HK-2 (cell line): ENCODE data around the gene PSMD8.
"Not testable (repeated sequence)": the region's sequence is repeated elsewhere in the genome, so short reads cannot be mapped to it uniquely, and the experiment has no call there.

Experiments
- DNase-seq: peaks from one replicate; pipeline ENCODE4 v3.0.0-alpha.2; 2018; ENCODE audit not compliant: unreplicated experiment

Gene PSMD8

DNA sequence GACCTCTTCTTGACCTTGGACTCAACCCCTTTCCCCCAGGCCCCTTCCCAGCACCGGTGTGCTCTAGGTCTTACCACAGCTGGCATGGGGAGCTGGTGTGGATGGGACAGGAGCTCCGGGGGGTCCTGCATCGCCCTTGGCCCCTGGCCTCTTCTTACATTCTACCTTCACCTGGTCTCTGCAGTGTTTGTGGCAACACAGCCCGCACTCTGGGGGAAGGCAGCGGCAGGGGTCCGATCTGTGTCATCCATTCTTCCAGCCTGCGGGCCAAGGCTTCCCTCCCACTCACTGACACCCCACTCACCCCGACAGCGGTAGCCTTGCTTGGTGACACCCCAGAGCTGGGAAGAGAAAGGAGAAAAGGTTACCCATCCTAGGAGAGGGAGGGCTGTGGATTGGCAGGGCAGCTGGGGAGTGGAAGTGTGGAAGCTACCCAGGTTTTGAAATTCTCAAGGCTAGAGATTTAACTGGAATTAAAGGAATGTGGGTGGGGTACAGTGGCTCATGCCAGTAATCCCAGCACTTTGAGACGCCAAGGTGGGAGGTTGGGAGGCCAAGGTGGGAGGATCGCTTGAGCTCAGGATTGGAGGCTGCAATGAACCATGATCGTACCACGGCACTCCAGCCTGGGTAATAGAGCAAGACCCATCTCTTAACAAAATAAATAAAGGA lies 36.8 kb downstream of the PSMD8 start:
- DNase-seq, result no peak

DNA sequence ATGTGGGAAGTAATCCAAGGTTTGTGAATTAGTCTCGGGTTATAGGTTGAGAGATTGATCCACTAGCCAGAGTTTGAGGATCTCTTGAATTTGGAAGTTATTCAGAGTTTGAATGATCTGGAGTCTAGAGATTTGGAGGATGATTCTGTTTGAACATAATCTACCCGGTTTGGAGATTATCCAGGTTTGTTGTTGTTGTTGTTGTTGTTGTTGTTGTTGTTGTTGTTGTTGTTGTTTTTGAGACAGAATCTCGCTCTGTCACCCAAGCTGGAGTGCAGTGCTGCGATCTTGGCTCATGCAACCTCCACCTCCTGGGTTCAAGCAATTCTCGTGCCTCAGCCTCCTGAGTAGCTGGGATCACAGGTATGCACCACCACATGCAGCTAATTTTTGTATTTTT lies 37.5 kb downstream of the PSMD8 start:
- not testable (repeated sequence) for DNase-seq

DNA sequence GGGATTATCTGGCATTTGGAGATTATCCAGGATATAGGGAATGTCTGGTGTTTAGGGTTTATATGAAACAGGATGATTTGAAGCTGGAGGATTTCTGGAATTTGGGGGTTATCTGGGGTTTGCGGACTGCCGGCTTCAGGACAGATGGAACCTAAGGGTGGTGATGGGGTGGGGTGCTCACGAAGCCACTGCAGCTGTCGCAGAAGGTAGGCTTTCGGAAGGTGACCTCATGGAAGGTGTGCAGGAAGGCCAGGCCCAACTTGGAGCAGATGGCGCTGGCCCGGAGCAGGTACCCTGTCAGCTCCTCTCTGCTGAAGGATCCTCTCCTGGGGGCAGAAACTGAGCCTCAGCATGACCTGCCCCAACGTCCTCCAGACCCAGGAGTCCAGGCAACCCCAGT lies 38.1 kb downstream of the PSMD8 start:
- DNase-seq, result no peak

GRCh38 chr19:38412961-38413360 lies 38.6 kb downstream of the PSMD8 start:
- no peak for DNase-seq

GRCh38 chr19:38413416-38413815 lies 39.0 kb downstream of the PSMD8 start:
- no peak for DNase-seq

- no peak for DNase-seq
These were observed 42.8 kb downstream of the PSMD8 start for GRCh38 chr19:38417146-38417543.

- DNase-seq, result no peak
These were observed 43.5 kb downstream of the PSMD8 start for GRCh38 chr19:38417544-38418506.

- DNase-seq, result no peak
These were observed 46.6 kb downstream of the PSMD8 start for GRCh38 chr19:38420935-38421334.

- no peak for DNase-seq
These were observed 47.5 kb downstream of the PSMD8 start for GRCh38 chr19:38421856-38422255.

GRCh38 chr19:38422438-38422837 lies 48.1 kb downstream of the PSMD8 start:
- no peak for DNase-seq

DNA sequence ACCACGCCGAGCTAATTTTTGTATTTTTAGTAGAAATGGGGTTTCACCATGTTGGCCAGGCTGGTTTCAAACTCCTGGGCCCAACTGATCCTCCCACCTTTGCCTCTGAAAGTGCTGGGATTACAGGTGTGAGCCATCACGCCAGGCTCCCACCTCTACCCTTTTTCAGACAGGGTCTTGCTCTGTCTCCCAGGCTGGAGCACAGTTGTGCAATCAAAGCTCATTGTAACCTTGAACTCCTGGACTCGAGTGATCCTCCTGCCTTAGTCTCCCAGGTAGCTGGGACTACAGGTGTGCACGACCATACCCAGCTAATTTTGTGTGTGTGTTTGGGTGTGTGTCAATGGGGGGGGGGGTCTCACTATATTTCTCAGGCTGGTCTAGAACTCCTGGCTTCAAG lies 49.9 kb downstream of the PSMD8 start:
- DNase-seq, result no peak

DNA sequence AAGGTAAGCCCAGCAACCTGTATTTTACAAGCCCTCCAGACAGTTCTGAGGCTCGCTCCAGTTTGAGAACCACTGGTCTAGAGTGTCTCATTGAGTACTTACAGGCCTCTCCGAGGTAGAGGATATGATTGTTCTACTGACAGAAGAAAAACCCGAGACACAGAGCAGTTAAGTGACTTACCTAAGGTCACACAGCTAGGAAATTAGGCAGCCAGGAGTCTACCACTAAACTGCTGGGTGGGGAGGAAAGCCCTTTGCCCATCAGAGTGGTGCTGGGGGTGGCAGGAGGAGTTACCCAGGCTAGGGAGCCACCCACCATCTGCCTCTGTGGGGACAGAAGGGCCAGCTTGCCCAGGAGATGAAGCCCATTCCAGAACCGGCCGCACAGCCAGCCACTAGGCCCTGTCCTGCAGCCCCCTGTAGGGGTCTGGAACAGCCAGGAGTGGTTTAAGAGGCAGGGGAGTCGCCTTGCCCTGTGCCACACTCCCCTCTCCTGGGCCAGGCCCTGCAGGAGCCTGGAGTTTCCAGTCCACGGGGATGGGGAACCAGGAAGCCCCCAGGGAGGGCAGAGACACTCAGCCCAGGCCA lies 50.9 kb downstream of the PSMD8 start:
- DNase-seq, result no peak

DNA sequence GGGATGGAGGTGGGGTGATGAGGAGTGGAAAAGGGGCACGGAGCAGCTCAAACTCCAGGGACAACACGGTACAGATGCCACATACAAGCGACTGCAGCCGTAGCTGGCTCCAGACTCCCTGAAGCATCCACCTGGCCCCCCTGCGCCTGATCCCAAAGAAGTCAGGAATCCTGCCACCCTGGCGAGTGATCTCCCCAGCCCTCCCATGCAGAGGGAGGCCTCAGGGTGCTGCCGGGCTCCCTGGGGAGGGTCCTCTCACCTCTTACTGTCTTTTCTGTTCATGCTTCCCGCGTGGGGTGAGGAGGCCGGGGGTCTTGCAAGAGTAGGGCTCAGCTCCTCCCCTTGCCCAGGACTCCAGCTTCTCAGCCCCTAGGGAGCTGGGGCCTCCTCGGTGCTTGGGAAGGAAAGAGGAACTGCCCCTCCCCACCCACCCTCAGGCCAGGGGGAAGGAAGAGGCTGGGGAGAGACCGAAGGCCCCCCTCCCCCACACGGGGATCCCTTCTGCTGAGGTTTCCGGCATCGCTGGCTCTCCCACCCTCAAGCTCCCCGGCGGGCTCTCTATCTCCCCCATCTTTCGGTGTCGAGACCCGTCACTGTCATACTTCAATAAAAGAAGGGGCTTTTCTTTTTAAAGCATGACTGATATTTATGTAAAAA lies 51.6 kb downstream of the PSMD8 start, which contains the start of gene RASGRP4:
Gene RASGRP4 (minus strand): TSS at position 410 of the 657 bp plus-strand sequence. CDS start 128 bp downstream, at position 282.
- no peak for DNase-seq

DNA sequence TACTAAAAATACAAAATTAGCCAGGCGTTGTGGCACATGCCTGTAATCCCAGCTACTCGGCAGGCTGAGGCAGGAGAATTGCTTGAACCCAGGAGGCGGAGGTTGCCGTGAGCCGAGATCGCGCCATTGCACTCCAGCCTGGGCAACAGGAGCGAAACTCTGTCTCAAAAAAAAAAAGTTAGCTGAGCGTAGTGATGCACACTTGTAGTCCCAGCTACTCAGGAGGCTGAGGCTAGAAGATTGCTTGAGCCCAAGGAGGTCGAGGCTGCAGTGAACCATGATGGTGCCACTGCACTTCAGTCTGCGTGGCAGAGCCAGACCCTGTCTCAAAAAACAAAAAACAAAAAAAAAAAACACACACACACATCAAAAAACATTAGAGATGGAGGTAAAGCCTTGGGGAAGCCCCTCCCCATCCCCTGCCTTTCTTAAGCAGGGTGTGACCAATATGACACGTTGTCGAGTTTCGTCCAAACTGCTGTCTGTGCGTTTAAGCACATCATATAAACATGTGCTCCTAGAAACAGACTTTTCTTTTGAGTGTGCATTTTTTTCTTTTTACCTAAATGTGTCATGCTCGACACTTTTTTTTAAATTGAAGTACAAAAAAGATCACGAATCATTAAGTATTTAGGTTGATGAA lies 52.8 kb downstream of the PSMD8 start:
- not testable (repeated sequence) for DNase-seq

- DNase-seq, result no peak
These were observed 54.9 kb downstream of the PSMD8 start for GRCh38 chr19:38429055-38429810.

DNA sequence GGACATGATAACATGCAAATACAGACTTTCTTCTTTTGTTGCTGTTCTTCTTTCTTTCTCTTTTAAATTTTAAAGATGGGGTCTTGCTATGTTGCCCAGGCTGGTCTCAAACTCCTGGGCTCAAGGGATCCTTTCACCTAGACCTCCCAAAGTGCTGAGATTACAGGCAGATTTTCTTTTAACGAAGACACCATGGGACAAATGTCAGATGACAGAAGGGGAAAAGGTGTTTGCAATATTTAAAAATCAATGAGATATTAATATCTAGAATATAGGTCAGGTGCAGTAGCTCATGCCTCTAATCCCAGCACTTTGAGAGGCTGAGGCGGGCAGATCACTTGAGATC lies 55.4 kb downstream of the PSMD8 start:
- DNase-seq, result no peak

DNA sequence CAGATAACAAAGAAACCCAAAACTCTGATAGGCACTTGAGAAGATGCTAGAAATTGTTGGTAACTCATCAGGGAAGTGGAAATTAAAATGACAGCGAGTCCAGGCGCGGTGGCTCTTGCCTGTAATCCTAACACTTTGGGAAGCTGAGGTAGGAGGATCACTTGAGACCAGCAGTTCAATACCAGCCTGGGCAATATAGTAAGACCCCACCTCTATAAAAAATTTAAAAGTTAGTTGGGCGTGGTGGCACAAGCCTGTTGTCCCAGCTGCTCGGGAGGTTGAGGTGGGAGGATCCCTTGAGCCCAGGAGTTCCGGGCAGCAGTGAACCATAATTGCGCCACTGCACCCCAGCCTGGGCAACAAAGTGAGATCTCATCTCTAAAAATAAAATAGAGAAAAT lies 56.6 kb downstream of the PSMD8 start:
- no peak for DNase-seq

GRCh38 chr19:38433268-38433733 lies 58.9 kb downstream of the PSMD8 start, which contains the start of gene RYR1:
Gene RYR1 (plus strand): TSS chr19:38433691. CDS start chr19:38433830, 139 bp downstream.
- DNase-seq, result no peak
